ENCODE data around the gene RPLP1. TPM values are rescaled to one million over a fixed set of nuclear protein-coding genes. Genes with fewer than 3 reads are reported as not detected.

Gene RPLP1
- total and polyA plus RNA-seq, 9 of the 15 experiments (the other 6 are each of a cell fraction or from before 2014, with no cell fraction given), result 76.3 to 3,053 (median 847) TPM

DNA sequence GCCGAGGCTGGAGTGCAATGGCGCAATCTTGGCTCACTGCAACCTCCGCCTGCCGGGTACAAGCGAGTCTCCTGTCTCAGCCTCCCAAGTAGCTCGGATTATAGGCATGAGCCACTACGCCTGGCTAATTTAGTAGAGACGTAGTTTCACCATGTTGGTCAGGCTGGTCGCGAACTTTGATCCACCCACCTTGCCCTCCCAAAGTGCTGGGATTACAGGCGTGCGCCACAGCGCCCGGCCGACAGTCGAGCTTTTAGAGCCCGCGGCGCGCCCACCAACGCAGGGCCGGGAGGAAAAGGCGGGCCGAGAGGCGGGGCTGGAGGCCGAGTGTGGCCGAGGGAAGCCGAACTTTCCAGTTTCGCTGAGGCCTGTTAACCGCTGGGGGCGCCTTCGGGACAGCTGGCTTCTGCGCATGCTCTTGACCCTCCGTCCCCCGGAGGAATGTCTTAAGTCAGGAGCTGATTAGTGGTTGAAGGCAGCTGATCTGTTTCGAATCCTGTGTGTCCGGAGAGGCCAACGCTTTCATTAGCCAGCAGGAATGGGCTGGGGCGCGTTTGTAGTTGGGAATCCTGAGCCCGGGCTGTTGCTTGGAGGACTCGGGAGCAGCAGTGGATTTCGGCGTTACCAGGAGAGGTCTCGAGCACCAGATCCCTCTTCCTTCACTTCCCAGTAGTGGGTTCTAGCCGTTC is 10.0 kb downstream of the RPLP1 start (continued):
- TF ChIP-seq, protein P1, sequence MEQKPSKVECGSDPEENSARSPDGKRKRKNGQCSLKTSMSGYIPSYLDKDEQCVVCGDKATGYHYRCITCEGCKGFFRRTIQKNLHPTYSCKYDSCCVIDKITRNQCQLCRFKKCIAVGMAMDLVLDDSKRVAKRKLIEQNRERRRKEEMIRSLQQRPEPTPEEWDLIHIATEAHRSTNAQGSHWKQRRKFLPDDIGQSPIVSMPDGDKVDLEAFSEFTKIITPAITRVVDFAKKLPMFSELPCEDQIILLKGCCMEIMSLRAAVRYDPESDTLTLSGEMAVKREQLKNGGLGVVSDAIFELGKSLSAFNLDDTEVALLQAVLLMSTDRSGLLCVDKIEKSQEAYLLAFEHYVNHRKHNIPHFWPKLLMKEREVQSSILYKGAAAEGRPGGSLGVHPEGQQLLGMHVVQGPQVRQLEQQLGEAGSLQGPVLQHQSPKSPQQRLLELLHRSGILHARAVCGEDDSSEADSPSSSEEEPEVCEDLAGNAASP (IDR thresholded peaks at IDR 0.05), result no peak
- TF ChIP-seq NR2C2 (CRISPR knock-in tag; IDR thresholded peaks at IDR 0.05) (peak; percentile 61; the same call in 1 of the 2 replicates), NR2C2 (tag; IDR thresholded peaks at IDR 0.05) (peak; percentile 96), KAT2B (IDR thresholded peaks at IDR 0.05; ENCODE audit: low read depth, low read length) (no peak), NCOA2 (IDR thresholded peaks at IDR 0.05; ENCODE audit: partially characterized antibody in 2 of 2) (no peak), BRD4 (IDR thresholded peaks at IDR 0.05) (no peak), HCFC1 (IDR thresholded peaks at IDR 0.05; ENCODE audit: low read depth, low read length) (0 out of 2 replicates have a peak, but pooled peaks have one; percentile 23), C11orf30 (IDR thresholded peaks at IDR 0.05; ENCODE audit: low read depth) (no peak), FOS (IDR thresholded peaks at IDR 0.05; ENCODE audit: extremely low read depth, insufficient read length) (no peak), ZSCAN29 (IDR thresholded peaks at IDR 0.05) (no peak), TEAD4 (IDR thresholded peaks at IDR 0.05; ENCODE audit: low read length) (peak; percentile 80), TEAD4 (CRISPR knock-in tag; IDR thresholded peaks at IDR 0.05; ENCODE audit: borderline replicate concordance) (no peak), GABPB2 (CRISPR knock-in tag; conservative IDR thresholded peaks at IDR 0.05) (no peak), RBFOX2 (IDR thresholded peaks at IDR 0.05; ENCODE audit: low read depth, low read length) (peak; percentile 82), FOXA3 (CRISPR knock-in tag; conservative IDR thresholded peaks at IDR 0.05 in 1 of 2, IDR thresholded peaks at IDR 0.05 in 1 of 2) (no peak), MTA2 (IDR thresholded peaks at IDR 0.05; ENCODE audit: low read depth) (no peak), ZNF77 (CRISPR knock-in tag; IDR thresholded peaks at IDR 0.05) (no peak)
- TF ChIP-seq, protein P2, sequence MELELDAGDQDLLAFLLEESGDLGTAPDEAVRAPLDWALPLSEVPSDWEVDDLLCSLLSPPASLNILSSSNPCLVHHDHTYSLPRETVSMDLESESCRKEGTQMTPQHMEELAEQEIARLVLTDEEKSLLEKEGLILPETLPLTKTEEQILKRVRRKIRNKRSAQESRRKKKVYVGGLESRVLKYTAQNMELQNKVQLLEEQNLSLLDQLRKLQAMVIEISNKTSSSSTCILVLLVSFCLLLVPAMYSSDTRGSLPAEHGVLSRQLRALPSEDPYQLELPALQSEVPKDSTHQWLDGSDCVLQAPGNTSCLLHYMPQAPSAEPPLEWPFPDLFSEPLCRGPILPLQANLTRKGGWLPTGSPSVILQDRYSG (tag; conservative IDR thresholded peaks at IDR 0.05; ENCODE audit: low read depth), result no peak; the same call in 1 of the 2 replicates
- TF ChIP-seq, protein P3, sequence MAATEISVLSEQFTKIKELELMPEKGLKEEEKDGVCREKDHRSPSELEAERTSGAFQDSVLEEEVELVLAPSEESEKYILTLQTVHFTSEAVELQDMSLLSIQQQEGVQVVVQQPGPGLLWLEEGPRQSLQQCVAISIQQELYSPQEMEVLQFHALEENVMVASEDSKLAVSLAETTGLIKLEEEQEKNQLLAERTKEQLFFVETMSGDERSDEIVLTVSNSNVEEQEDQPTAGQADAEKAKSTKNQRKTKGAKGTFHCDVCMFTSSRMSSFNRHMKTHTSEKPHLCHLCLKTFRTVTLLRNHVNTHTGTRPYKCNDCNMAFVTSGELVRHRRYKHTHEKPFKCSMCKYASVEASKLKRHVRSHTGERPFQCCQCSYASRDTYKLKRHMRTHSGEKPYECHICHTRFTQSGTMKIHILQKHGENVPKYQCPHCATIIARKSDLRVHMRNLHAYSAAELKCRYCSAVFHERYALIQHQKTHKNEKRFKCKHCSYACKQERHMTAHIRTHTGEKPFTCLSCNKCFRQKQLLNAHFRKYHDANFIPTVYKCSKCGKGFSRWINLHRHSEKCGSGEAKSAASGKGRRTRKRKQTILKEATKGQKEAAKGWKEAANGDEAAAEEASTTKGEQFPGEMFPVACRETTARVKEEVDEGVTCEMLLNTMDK (IDR thresholded peaks at IDR 0.05; ENCODE audit: borderline replicate concordance, insufficient read depth, low read depth, low read length, poor library complexity, severe bottlenecking), result peak; percentile 69
- TF ChIP-seq, protein P4, sequence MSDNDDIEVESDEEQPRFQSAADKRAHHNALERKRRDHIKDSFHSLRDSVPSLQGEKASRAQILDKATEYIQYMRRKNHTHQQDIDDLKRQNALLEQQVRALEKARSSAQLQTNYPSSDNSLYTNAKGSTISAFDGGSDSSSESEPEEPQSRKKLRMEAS (CRISPR knock-in tag; IDR thresholded peaks at IDR 0.05), result no peak
- TF ChIP-seq, protein P5, sequence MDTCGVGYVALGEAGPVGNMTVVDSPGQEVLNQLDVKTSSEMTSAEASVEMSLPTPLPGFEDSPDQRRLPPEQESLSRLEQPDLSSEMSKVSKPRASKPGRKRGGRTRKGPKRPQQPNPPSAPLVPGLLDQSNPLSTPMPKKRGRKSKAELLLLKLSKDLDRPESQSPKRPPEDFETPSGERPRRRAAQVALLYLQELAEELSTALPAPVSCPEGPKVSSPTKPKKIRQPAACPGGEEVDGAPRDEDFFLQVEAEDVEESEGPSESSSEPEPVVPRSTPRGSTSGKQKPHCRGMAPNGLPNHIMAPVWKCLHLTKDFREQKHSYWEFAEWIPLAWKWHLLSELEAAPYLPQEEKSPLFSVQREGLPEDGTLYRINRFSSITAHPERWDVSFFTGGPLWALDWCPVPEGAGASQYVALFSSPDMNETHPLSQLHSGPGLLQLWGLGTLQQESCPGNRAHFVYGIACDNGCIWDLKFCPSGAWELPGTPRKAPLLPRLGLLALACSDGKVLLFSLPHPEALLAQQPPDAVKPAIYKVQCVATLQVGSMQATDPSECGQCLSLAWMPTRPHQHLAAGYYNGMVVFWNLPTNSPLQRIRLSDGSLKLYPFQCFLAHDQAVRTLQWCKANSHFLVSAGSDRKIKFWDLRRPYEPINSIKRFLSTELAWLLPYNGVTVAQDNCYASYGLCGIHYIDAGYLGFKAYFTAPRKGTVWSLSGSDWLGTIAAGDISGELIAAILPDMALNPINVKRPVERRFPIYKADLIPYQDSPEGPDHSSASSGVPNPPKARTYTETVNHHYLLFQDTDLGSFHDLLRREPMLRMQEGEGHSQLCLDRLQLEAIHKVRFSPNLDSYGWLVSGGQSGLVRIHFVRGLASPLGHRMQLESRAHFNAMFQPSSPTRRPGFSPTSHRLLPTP (IDR thresholded peaks at IDR 0.05; ENCODE audit: borderline replicate concordance, extremely low read depth, insufficient read length), result no peak

All from K562 (cell line).